G401 (cell line): Measurements from ENCODE around the gene CD99. TPM values are rescaled to one million over a fixed set of nuclear protein-coding genes. Genes with fewer than 3 reads are reported as not detected.

Source experiments
- DNase-seq: peaks from one replicate; pipeline ENCODE4 v3.0.0-alpha.2; 2015; ENCODE audit warnings: low spot score
- in situ Hi-C: cut with HindIII; loops from 2 replicates; pipeline ENCODE4 v1.10.0; 2016; ENCODE audit warnings: low sequenced_read_pairs, mixed read lengths
- total RNA-seq: library from RNA; depleted of rRNA; stranded (reverse); fragments of >200 nt; shearing (Covaris generic); gene quantifications from 2 replicates; pipeline ENCODE4 v1.2.3, GENCODE V29; 2014; rRNA removed

Gene CD99
- total RNA-seq, 1 experiment from 2014 or later: 133 TPM

- in situ Hi-C loops: no loop called here
- DNase-seq: no peak
Observed at GRCh38 chrX:2789569-2789968, 98.5 kb downstream of the CD99 start.

Other genes with a start within 250 kb of the CD99 start
- gene DHRSX, start 190.3 kb upstream of the CD99 start, total RNA-seq: 12.9 and 17.4 TPM in 2 replicates
- gene ZBED1, start 190.3 kb upstream of the CD99 start, total RNA-seq: 53.6 and 62.0 TPM in 2 replicates
- gene XG, start 60.7 kb downstream of the CD99 start, total RNA-seq: 0.51 TPM in 1 of 2 replicates, not detected in the other
- gene GYG2, start 137.6 kb downstream of the CD99 start, total RNA-seq: 1.3 and 7.8 TPM in 2 replicates
- gene ARSD, start 238.0 kb downstream of the CD99 start, total RNA-seq: 0.06 TPM in 1 of 2 replicates, not detected in the other